ENCODE results near the gene CELSR1. TPM values are rescaled to one million over a fixed set of nuclear protein-coding genes. Genes with fewer than 3 reads are reported as not detected.
A peak's percentile ranks its signal among the peaks of the same experiment; 100 is the strongest.

Gene CELSR1
- total RNA-seq, 1 donor from 2014 or later: 16.0 TPM

DNA sequence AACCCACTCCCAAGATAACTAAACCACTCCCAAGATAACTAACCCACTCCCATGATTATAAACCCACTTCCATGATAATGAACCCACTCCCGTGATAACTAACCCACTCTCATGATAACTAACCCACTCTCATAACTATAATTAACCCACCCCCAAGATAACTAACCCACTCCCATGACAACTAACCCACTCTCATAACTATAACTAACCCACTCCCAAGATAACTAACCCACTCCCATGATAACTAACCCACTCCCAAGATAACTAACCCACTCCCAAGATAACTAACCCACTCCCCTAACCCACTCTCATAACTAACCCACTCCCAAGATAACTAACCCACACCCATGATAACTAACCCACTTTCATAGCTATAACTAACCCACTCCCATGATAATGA lies 30.1 kb upstream of the CELSR1 start:
- TF ChIP-seq, protein P1, sequence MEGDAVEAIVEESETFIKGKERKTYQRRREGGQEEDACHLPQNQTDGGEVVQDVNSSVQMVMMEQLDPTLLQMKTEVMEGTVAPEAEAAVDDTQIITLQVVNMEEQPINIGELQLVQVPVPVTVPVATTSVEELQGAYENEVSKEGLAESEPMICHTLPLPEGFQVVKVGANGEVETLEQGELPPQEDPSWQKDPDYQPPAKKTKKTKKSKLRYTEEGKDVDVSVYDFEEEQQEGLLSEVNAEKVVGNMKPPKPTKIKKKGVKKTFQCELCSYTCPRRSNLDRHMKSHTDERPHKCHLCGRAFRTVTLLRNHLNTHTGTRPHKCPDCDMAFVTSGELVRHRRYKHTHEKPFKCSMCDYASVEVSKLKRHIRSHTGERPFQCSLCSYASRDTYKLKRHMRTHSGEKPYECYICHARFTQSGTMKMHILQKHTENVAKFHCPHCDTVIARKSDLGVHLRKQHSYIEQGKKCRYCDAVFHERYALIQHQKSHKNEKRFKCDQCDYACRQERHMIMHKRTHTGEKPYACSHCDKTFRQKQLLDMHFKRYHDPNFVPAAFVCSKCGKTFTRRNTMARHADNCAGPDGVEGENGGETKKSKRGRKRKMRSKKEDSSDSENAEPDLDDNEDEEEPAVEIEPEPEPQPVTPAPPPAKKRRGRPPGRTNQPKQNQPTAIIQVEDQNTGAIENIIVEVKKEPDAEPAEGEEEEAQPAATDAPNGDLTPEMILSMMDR (IDR thresholded peaks at IDR 0.05): no peak
- Mint-ChIP-seq H3K4me1 (ENCODE audit: unreplicated experiment) (peaks cover 12% of the 10 kb centered on the region), H3K27ac (ENCODE audit: unreplicated experiment) (no peak overlapping the region), H3K9me3 (ENCODE audit: unreplicated experiment) (peaks cover 15% of the 10 kb centered on the region), H3K36me3 (ENCODE audit: unreplicated experiment) (no peaks in the 10 kb centered on the region), H3K4me3 (ENCODE audit: unreplicated experiment) (no peak overlapping the region), H3K27me3 (ENCODE audit: unreplicated experiment) (no peaks in the 10 kb centered on the region)
- no peak for DNase-seq (ENCODE audit: extremely low spot score, unreplicated experiment)

DNA sequence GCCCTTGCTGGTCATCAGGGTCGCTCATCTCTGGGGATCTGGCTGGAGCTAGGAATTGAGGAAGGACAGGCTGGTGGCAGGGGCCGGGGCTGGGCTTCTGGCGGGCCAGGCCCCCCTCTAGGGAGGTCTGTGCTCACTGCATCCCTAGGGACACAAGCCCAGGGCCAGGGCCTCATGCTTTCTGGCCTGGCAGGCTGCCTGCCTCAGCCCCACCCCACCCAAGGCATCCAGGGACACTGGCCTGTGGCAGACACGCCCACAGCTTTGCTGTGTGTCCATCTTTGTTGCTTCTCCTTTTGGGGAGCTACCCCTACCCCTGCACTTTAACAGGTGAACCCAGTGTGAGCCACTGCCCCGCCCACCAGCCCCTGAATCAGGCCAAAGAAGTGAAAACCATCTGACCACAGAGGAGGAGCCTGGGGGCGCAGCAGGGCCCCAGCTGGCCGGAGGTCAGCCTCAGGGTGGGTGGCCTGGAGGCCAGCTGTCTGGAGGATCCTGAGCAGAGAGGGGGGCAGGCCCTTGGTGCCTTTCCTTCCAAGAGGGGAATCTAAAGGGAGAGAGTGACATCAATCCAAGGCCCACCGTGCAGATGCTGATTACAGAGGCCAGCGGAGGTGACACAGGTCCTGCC lies 26.8 kb upstream of the CELSR1 start:
- Mint-ChIP-seq H3K4me3 (ENCODE audit: unreplicated experiment) (no peak overlapping the region), H3K27me3 (ENCODE audit: unreplicated experiment) (no peaks in the 10 kb centered on the region), H3K4me1 (ENCODE audit: unreplicated experiment) (peaks cover 14% of the 10 kb centered on the region), H3K9me3 (ENCODE audit: unreplicated experiment) (no peaks in the 10 kb centered on the region), H3K36me3 (ENCODE audit: unreplicated experiment) (no peaks in the 10 kb centered on the region), H3K27ac (ENCODE audit: unreplicated experiment) (no peak overlapping the region)
- no peak for DNase-seq (ENCODE audit: extremely low spot score, unreplicated experiment)
- TF ChIP-seq, protein P1 (IDR thresholded peaks at IDR 0.05): no peak

DNA sequence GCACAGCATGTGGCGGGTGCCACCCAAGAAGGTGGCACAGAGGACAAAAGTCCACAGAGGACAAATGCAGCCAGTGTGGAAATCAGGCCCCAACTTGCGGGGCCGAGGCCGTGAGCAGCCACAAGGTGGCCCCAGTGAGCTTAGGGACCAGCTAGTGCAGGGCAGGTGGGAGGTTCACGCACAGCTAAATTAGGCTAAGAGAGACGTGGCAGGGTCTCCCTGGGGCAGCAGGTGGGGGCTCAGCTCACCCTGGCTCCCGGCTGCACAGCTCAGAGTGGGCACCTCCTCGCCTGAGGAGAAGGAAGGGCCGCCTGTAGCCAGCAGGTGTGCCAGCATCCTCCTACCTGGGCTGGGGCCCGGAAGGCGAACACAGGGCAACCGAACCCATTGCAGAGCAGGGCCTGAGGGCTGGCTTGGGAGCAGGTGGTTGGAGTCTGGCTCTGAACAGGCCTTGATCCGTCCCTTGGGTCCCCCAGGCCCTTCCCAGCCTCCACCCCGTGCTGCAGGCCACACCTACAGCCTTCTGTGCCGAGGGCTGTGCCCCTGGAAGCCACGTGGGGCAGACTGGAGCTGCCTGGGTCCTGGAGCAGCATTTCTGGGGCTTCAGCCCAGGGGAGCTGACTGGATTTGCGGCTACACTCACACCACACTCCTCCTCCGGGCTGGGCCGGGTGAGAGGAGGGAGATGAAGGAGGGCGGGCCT lies 26.1 kb upstream of the CELSR1 start:
- no peak overlapping the region for H3K27ac Mint-ChIP-seq (ENCODE audit: unreplicated experiment)
- H3K4me3 Mint-ChIP-seq (ENCODE audit: unreplicated experiment): no peak overlapping the region
- peaks cover 14% of the 10 kb centered on the region for H3K4me1 Mint-ChIP-seq (ENCODE audit: unreplicated experiment)
- TF ChIP-seq, protein P1 (IDR thresholded peaks at IDR 0.05): peak; percentile 84
- no peaks in the 10 kb centered on the region for H3K9me3 Mint-ChIP-seq (ENCODE audit: unreplicated experiment)
- DNase-seq (ENCODE audit: extremely low spot score, unreplicated experiment): no peak
- H3K36me3 Mint-ChIP-seq (ENCODE audit: unreplicated experiment): no peaks in the 10 kb centered on the region
- H3K27me3 Mint-ChIP-seq (ENCODE audit: unreplicated experiment): no peaks in the 10 kb centered on the region

DNA sequence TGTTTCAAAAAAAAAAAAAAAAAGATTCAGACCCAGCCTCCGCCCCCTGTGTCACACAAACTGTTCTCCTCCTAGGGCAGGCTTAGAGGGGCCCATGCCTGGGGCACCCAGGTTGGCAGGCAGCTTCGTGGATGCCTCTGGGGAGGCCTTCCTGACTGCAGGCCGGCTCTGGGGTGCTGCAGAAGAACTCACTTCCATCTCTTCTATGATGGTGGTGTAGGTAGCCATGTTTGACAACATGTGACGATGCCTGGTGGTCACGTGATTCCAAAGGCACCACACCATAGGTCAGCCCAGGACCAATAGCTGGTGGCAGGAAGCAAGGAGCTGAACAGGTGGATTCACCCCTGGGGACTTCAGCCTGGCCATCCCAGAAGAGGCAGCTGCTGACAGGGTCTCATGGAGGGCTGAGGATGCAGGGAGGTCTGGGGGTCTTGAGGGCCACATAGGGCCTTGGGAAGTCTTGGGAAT lies 24.1 kb upstream of the CELSR1 start:
- TF ChIP-seq, protein P1 (IDR thresholded peaks at IDR 0.05): no peak
- Mint-ChIP-seq H3K27me3 (ENCODE audit: unreplicated experiment) (peaks cover 6% of the 10 kb centered on the region), H3K36me3 (ENCODE audit: unreplicated experiment) (peaks cover 3% of the 10 kb centered on the region), H3K4me1 (ENCODE audit: unreplicated experiment) (peaks cover 14% of the 10 kb centered on the region), H3K4me3 (ENCODE audit: unreplicated experiment) (no peak overlapping the region), H3K9me3 (ENCODE audit: unreplicated experiment) (peaks cover 5% of the 10 kb centered on the region), H3K27ac (ENCODE audit: unreplicated experiment) (no peak overlapping the region)
- DNase-seq (ENCODE audit: extremely low spot score, unreplicated experiment): no peak

DNA sequence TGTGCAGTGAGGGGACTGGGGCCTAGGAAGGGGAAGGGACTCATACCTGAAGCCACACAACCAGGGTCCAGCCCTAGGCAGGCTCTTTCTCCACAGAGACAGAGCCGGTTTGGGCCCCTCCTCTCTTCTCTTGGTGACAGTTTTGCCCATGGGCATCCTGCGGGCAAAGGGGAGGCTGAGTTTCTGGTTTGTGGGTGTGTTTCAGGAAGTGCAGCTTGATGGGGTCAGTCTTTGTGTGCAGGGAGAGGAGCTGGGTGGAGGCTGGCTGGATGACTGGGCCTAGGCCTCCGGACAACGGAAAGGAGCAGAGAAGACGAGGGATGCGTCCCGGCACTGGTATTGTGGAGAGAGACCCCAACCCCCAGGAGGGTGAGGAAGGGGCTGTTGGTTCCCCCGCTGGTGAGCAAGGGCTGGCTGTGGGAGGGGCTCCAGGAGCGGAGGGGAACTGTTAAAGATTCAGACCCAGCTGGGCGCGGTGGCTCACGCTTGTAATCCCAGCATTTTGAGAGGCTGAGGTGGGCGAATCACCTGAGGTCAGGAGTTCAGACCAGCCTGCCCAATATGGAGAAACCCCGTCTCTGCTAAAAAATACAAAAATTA lies 23.4 kb upstream of the CELSR1 start:
- peaks cover 14% of the 10 kb centered on the region for H3K4me1 Mint-ChIP-seq (ENCODE audit: unreplicated experiment)
- peaks cover 5% of the 10 kb centered on the region for H3K9me3 Mint-ChIP-seq (ENCODE audit: unreplicated experiment)
- no peak overlapping the region for H3K27ac Mint-ChIP-seq (ENCODE audit: unreplicated experiment)
- peaks cover 6% of the 10 kb centered on the region for H3K27me3 Mint-ChIP-seq (ENCODE audit: unreplicated experiment)
- TF ChIP-seq, protein P1 (IDR thresholded peaks at IDR 0.05): no peak
- no peak overlapping the region for H3K4me3 Mint-ChIP-seq (ENCODE audit: unreplicated experiment)
- peaks cover 3% of the 10 kb centered on the region for H3K36me3 Mint-ChIP-seq (ENCODE audit: unreplicated experiment)
- no peak for DNase-seq (ENCODE audit: extremely low spot score, unreplicated experiment)
